Left lung (tissue), 10 donors: Measurements from ENCODE around the gene TRABD. TPM values are rescaled to one million over a fixed set of nuclear protein-coding genes. Genes with fewer than 3 reads are reported as not detected.

ENCODE experiments used
- ATAC-seq: fragments of 200-7000 bp; cut with Tn5 transposase; one replicate; pipeline ENCODE4 v1.9.1; 2020; ENCODE audit warnings: moderate library complexity
- DNase-seq, 4 donors: peaks; one replicate each; pipeline ENCODE4 v3.0.0-alpha.2; 2013 to 2020
- H3K27ac ChIP-seq, 2 donors: fragments of 200-600 bp; sonication (generic) in 1 of 2; one replicate each; pipeline versions ENCODE4 v1.5.0 to v1.8.0; 2020 to 2021
- H3K27me3 ChIP-seq, 2 donors: fragments of 200-600 bp; sonication (generic) in 1 of 2; one replicate each; pipeline versions ENCODE4 v1.5.0 to v1.8.0; 2020 to 2021
- H3K36me3 ChIP-seq, 2 donors: fragments of 200-600 bp; sonication (generic) in 1 of 2; one replicate each; pipeline versions ENCODE4 v1.5.0 to v1.8.0; 2020 to 2021
- H3K4me1 ChIP-seq, 2 donors: fragments of 200-600 bp; one replicate each; pipeline ENCODE4 v1.8.0; 2021
- H3K4me3 ChIP-seq, 2 donors: fragments of 200-600 bp; sonication (generic) in 1 of 2; one replicate each; pipeline versions ENCODE4 v1.5.0 to v1.8.0; 2020 to 2021; ENCODE audit warnings: mild to moderate bottlenecking in 1 of 2
- H3K9me3 ChIP-seq, 2 donors: fragments of 200-600 bp; sonication (generic) in 1 of 2; one replicate each; pipeline versions ENCODE4 v1.5.0 to v1.8.0; 2020 to 2021
- intact Hi-C, 2 donors: fragments of 100-400 bp; cut with DNase I; formaldehyde crosslinking; loops; one replicate each; pipeline versions ENCODE4 v1.11.2 to v1.14.2; 2022
- polyA plus RNA-seq, 6 donors: library from polyadenylated mRNA; unstranded; fragments of 120-200 nt; gene quantifications; one replicate each; pipeline ENCODE4 v1.2.1, GENCODE V29; 2013; ENCODE audit not compliant: insufficient read length in 6 of 6
- total RNA-seq, 2 donors: library from RNA; stranded (reverse); fragmentation: NEBNext Ultra II Directional; extraction: Animal tissue kit (Norgen Biotek cat#: 25700); gene quantifications; one replicate each; pipeline ENCODE4 v1.2.1, GENCODE V29; 2021
- TF ChIP-seq, protein P1 (sequence below), 2 donors: fragments of 200-600 bp; sonication (generic) in 1 of 2; IDR thresholded peaks; one replicate each; pipeline versions ENCODE4 v1.5.0 to v1.8.0; 2021; ENCODE audit warnings: antibody characterized with exemption in 2 of 2
- donor health status: DM: no; HTN: yes; CAD: no.
- donor health status: DM: no; HTN: no; CAD: no.

Gene TRABD
- total and polyA plus RNA-seq, 8 donors: 16.0 to 54.2 (median 24.4) TPM

- DNase-seq (no peak), ATAC-seq (no peak)
- TF ChIP-seq, protein P1, sequence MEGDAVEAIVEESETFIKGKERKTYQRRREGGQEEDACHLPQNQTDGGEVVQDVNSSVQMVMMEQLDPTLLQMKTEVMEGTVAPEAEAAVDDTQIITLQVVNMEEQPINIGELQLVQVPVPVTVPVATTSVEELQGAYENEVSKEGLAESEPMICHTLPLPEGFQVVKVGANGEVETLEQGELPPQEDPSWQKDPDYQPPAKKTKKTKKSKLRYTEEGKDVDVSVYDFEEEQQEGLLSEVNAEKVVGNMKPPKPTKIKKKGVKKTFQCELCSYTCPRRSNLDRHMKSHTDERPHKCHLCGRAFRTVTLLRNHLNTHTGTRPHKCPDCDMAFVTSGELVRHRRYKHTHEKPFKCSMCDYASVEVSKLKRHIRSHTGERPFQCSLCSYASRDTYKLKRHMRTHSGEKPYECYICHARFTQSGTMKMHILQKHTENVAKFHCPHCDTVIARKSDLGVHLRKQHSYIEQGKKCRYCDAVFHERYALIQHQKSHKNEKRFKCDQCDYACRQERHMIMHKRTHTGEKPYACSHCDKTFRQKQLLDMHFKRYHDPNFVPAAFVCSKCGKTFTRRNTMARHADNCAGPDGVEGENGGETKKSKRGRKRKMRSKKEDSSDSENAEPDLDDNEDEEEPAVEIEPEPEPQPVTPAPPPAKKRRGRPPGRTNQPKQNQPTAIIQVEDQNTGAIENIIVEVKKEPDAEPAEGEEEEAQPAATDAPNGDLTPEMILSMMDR (IDR thresholded peaks at IDR 0.05): no peak
- H3K9me3 ChIP-seq: no peaks in the 10 kb centered on the region
- H3K36me3 ChIP-seq: peaks cover 0 to 100% of the 10 kb centered on the region in 2 donors
- intact Hi-C loops: no loop called here
- no peak overlapping the region for H3K4me3 ChIP-seq
- peaks cover 0 to 7% of the 10 kb centered on the region in 2 donors for H3K4me1 ChIP-seq
- H3K27ac ChIP-seq: no peak overlapping the region
- no peaks in the 10 kb centered on the region for H3K27me3 ChIP-seq
Measured at GRCh38 chr22:50220603-50221409, 35.1 kb downstream of the TRABD start.

- ATAC-seq (no peak), DNase-seq (no peak)
- TF ChIP-seq, protein P1 (IDR thresholded peaks at IDR 0.05): no peak
- no peaks in the 10 kb centered on the region for H3K9me3 ChIP-seq
- H3K36me3 ChIP-seq: peaks cover 0 to 98% of the 10 kb centered on the region in 2 donors
- H3K4me3 ChIP-seq: no peak overlapping the region
- peaks cover 0 to 7% of the 10 kb centered on the region in 2 donors for H3K4me1 ChIP-seq
- intact Hi-C loops: no loop called here
- H3K27ac ChIP-seq: no peak overlapping the region
- no peaks in the 10 kb centered on the region for H3K27me3 ChIP-seq
Measured at GRCh38 chr22:50221410-50222300, 35.9 kb downstream of the TRABD start.

DNA sequence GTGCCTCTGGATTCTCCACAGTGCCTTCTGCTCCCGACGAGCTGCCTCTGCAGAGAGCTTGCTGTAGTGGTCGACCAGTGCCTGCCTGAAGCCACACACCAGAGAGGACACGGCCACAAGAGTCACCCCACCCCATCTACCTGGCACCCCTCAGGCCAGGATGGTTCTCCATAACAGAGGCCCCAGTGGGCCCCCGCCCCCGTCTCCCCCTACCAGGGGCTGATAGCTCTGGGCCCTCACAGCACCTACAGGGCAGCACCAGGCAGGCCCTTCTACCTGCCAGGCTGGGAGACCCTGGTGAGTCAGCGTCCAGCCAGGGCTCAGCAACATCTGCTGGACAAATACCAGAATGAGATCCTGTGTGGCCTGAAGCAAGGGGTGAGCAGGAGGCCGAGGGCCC is 36.8 kb downstream of the TRABD start:
- Histone ChIP-seq H3K9me3 (no peaks in the 10 kb centered on the region), H3K27me3 (no peaks in the 10 kb centered on the region), H3K36me3 (peaks cover 0 to 98% of the 10 kb centered on the region in 2 donors), H3K27ac (no peak overlapping the region), H3K4me1 (peaks cover 0 to 7% of the 10 kb centered on the region in 2 donors), H3K4me3 (no peak overlapping the region)
- intact Hi-C loops: no loop called here
- ATAC-seq (no peak), DNase-seq (no peak)
- TF ChIP-seq, protein P1 (IDR thresholded peaks at IDR 0.05): no peak

DNA sequence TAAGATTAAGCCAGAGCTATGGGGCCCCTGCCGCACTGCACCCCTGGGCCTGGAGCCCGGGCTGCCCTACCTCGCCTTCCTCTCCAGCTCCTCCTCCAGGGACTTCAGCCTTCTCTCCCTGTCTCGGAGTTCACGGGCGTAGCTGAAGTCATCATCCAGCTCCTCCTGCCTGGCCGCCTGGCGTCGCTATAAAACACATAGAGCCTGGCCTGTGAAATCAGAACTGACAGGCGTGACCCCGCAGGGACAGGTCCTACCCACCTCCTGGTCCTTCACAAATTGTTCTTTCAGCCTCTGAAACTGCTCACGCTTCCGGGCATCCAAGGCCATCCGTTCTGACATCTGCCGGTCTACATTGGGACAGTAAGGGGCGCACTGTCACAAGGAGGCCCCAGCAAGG is 38.4 kb downstream of the TRABD start:
- intact Hi-C loops: no loop called here
- TF ChIP-seq, protein P1 (IDR thresholded peaks at IDR 0.05): no peak
- Histone ChIP-seq H3K9me3 (no peaks in the 10 kb centered on the region), H3K27ac (no peak overlapping the region), H3K4me3 (no peak overlapping the region), H3K27me3 (no peaks in the 10 kb centered on the region), H3K36me3 (peaks cover 0 to 98% of the 10 kb centered on the region in 2 donors), H3K4me1 (peaks cover 0 to 7% of the 10 kb centered on the region in 2 donors)
- DNase-seq (no peak), ATAC-seq (no peak)
